GM19035 (cell line): Measurements from ENCODE around the gene CACTIN.

Experiments
- ATAC-seq: cut with Tn5 transposase; IDR thresholded peaks from one replicate; pipeline ENCODE4 v1.9.1; 2021; ENCODE audit not compliant: unreplicated experiment

CACTIN gene

DNA sequence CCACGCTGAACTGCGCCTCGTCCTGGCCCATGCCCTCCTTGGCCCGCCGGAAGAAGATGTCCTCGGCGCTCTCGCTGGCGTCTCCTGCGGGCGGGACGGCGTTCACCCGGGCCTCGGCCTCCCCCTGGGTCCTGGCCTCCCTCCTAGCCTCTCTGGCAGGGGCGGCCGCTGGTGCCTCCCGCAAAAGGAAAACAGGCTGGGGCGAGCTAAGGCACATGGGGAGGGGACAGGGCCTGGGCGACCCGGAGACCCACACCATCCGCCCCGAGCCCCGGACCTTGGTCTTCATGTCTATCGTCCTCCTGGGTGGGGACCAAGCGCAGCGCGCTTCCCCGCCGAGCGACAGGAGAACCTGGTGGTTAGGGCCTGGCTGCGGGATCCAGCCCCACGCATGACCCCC is 14.3 kb downstream of the CACTIN start:
- ATAC-seq = no peak

DNA sequence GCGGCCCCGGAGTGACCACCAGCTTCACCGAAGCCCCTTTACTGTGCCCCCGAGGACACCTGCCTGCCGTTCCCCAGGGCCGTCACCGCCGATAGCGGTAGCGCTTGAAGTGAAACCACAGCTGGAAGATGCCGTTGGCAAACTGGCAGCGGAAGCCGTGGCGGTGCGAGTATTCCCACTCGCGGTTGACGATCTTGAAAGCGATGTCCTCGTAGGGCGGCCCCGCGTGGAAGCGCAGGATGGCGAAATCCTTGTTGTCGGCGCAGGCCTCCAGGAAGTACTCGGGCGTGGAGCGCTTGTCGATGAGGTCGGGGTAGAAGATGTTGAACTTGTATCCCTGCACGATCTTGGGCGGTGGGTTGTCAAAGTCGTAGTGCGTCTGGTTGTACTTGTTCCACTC is 14.7 kb downstream of the CACTIN start:
- ATAC-seq = no peak

DNA sequence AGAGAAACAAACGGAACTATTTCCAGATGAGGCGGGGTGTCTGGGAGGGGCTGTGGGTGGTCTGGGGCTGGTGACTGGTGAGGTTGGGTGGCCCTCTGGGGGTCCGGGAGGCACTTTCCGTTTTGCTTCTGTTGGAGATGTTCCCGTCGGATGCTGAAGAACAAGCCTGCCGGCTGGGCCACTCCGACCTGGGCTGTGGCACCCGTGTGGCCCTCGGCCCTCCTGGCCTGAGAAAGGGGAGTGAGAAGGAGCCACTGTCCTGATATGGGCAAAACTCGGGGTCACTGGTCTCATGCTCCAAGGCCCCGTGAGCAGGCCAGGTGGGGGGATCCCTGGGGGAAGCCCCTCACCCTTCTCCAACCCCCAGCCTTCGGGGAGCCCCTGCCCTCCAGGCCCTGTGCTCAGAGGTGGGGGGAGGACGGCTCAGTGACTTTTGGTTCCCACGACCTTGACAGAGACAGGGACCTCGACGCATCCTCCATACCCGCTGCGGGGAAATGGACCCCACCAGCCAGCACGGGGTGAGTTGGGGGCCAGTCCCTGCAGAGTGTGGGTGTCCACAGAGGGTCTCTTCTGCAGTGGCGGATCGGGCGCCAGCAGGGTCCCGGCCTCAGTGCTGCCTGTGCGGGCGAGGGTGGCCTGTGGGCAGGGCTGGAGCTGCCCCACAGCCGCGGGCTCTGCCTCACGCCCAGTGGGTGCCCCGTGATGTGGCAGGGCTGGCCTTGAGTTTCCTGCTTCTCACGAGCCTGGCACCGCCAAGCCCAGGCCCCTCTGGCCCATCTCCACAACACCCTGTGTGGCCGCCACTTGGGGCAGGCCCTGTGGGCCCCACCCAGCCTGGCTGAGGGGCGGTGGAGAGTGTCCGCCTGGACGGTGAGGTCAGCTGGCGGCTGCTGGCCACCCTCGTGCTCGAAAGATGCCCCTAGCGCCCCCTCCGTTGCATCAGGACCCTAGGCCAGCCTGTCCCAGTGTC is 15.6 kb downstream of the CACTIN start:
- no peak for ATAC-seq

DNA sequence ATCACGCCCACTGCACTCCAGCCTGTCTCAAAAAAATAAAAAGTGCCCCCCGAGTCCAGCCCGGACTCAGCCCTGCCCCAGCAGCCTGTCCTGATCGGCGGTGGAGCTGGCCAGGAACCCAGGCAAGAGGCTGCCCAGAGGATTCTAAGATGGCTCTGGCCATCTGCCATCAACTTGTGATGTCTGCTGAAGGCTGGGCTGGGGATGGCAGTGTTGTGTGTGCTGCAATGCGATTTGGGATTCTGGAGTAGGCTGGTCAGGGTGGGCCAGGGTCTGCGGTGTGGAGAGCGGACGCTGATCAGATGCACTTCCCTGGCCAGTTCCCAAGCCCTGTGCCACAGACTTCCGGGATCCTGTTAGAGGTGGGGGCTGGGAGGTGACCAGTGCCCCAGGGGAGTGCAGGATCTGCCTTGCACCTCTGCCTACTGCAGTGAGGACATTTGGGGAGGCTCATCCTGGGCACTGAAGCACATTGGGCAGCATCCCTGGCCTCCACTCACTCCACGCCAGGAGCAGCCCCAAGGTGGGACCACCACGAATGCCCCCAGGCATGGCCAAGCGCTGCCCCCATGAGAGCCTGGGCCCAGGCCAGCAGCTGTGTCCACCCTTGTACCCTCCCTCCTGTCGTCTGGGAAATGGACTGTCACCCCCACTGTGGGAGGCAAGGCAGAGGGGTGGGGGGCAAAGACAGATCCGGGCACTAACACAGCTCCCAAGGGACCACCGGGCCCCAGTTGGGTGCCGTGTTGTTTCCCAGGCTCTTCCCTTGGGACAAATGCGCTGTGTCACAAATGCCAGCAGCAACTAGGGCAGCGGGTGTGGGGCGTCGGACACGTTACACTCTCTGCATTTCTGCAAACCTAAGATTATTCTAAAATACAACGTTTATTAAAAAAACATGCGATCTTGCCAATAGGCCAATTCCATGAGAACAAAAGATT is 16.5 kb downstream of the CACTIN start:
- ATAC-seq = no peak

DNA sequence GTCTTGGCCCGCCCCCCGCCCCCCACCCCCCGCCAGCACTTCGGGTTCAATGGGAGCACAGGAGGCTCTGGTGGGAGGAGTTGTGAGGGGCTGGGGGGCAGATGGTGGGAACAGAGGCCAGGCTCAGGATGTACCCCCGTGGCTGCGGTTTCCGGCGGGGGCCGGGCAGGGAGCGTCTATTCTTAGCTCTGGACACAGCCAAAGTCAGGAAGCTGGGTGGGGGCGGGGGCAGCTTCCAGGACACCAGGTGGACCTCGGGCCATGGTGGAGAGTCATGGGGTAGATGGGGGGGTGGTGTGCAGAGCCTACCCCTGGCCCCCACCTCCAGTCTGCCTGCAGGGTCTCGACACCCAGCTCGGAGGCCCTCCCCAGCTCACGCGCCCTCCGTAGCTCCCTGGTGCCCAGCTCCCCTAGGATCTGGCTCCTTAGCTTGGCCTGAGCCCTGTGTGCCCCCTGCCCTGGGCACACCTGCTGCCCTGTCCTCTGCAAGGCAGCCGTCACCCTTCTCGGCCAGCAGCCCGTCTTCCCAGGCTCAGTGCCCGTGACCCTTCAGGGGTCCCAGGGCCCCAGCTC is 17.8 kb downstream of the CACTIN start:
- ATAC-seq = no peak

DNA sequence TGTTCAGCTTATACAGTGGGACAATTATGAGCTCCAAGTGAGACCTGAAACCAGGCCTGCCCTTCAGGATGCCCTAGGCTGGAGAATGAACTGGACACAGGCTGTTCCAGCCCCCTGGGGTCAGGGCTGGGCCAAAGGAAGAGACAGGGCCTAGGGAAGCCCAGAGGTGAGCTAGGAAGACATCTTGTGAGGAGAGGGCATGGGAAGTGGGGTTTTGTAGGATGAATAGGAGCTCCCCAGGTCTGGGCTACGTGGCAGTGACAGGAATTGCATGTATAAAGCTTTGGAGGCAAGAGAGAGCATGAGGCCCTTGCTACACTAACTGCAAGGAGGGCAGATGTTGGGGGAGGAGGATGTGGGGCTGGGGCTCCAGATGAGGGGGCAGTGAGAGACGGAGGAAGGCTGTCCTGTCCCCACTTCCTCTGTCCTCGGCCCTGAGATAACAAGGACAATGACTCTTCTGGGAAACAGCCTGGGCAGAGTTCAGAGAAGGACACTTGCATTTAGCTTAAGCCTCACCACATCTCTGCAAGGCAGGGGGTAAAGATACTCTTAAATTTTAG is 18.4 kb downstream of the CACTIN start:
- no peak for ATAC-seq

DNA sequence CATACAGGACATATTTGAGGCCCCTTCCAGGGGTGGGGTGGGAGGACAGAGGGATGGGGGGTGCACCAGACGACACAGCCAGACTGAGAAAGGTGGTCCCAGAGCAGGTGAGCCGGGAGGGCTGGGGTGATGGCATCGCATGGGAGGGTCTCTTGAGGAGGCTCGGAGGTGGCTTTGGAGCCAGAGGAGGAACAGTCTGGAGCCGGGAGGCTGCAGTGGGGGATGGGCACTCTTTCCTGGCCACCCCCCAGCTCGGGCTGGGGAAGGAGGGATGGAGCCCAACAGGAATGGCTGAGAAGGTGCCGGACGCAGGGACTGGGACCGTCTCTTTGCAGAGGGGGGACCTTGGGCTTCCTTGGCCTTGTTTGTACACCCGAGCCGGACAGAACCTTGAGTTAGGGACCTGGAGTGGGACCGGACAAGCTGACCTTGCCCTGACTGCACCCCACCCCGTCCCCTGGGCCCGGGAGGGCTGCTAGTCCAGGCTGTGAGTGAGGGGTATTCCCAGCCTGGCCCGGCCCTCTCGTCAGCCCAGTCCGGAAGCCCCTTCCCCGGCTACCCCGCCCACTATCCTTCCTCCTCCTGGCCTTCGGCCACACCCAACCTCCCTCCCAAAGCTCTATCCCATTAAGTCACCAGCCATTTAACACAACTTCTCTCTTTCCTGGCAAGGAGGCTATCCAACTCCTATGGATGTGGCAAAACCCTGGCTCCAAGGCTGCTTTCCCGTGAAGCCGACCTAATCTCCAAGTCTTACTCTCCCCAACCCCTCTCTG is 19.1 kb downstream of the CACTIN start:
- no peak for ATAC-seq

DNA sequence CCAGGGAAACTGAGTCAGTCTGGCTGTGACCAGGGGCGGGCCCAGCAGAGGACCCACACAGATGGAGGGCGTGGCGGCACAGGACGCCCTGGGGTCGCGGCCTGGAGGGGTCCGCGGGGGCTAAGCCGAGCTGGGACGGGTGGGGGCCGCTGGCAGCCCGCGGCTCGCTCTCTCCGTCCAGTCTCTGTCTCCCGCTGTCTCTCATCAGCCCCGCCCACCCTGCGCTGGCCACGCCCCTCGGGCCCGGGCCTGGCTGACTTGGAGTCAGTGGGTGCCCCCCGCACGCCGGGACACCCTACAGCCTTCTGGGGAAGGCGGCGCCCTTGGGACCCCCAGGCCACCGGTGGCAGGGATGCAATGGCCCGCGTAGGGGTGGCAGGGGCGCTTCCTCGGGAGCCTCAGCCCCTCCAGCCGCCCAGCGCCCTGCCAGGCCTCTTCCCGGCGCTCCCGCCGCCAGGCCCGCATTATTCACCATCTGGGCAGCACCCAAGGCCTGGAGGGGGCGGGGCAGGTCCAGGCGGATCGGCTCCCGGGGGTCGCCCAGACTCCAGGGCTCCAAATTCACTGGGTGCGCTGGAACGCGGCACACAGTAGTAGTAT is 19.8 kb downstream of the CACTIN start, which contains the start of gene TBXA2R:
TSS of gene TBXA2R (minus strand) at position 186 of the 600 bp plus-strand sequence. CDS start 6,241 bp downstream, outside the sequence.
- no peak for ATAC-seq

DNA sequence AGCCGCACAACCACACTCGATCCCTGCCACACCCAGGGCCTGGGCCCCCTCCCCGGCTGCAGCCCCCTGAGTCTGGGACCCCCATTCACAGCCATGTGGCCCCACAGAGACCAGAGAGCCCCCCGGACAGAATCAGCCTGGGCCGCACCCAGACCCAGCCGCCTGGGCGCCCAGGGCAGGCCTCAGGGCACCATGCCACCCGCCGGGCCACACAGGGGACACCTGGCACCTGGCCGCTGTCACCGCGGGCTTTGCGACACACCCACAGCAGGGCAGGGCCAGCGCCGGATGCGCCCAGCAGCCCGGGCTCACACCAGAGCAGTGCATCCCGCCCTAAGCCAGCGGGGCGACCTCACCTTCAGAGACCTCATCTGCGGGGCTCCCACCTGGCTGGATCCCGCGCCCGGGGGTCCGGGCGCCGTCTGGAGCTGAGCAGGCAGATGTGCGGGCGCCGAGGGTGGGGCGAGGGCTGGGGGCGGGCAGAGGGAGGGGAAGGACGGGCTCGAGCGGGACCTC is 20.4 kb downstream of the CACTIN start:
- no peak for ATAC-seq

DNA sequence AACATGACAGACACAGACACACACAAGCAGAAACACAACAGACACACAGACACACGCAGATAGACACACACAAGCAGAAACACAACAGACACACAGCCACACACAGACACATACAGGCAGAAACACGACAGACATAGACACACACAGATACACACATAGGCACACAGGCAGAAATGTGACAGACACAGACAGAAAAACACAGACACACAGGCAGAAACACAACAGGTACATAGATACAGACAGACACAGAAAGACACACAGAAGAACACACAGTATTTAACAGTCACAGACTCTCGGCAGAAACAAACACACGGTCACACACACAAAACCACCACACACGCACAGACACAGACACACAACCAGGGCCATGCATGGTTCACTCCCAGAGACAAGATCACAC is 20.8 kb downstream of the CACTIN start:
- ATAC-seq = no peak

DNA sequence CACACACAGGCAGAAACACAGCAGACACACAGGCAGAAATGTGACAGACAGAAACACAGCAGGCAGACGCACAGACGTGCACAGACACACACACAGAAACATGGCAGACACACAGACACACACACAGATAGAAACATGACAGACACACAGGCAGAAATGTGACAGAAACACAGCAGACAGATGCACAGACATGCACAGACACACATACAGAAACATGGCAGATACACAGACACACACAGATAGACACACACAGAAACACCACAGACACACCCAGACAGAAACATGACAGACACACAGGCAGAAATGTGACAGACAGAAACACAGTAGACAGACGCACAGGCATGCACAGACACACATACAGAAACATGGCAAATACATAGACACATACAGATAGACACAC is 21.2 kb downstream of the CACTIN start:
- no peak for ATAC-seq

DNA sequence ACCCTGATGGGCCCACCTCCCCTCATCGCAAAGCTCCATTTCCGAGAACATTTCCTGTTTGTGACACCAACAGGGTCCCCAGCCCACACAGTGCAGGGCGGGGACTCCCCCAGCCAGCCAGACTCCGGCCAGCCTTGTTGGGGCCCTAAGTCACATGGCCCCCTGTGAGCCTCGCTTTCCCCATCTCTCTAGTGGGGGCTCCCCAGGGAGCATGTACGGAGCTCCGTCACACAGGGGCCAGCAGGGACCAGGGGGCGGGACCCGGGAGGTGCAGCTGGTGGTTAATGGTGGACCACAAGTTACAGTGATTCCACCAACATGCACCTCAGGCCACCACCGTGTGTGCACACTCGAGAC is 21.6 kb downstream of the CACTIN start:
- ATAC-seq = no peak

DNA sequence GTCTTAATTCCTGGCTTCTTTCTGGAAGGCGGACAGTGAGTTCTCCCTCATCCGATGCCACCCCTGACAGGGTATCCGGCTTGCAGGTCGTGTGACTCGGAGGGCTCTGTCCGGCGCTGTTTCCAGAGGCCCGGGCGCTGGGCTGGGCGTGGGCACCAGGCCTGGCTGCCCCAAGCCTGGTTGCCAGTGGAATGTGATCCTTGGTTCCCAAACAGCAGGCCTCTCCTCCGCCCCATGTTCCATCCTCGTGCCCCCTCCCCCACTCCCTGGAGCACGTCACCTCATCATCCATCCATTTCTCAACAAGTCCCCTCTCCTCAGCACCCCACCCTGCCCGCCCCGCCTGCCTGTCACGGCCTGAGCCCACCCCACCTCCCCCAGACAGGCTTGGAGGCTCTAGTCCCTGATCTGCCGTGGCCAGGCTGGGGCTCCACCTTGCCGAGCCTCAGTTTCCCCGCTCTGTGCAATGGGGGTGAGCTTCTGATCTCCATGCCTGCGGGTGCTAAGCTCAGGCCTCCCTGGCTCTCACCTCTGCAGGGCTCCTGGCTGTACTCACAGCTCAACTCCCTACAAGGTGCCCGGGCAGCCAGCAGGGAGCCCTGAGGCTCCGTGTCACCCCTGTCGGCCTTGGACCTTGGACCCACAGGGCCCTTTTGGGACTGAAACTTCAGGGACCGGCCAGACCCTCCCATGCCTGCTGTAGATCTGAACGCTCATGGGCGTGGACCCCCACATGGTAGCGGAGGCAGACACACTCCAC is 22.2 kb downstream of the CACTIN start:
- no peak for ATAC-seq

DNA sequence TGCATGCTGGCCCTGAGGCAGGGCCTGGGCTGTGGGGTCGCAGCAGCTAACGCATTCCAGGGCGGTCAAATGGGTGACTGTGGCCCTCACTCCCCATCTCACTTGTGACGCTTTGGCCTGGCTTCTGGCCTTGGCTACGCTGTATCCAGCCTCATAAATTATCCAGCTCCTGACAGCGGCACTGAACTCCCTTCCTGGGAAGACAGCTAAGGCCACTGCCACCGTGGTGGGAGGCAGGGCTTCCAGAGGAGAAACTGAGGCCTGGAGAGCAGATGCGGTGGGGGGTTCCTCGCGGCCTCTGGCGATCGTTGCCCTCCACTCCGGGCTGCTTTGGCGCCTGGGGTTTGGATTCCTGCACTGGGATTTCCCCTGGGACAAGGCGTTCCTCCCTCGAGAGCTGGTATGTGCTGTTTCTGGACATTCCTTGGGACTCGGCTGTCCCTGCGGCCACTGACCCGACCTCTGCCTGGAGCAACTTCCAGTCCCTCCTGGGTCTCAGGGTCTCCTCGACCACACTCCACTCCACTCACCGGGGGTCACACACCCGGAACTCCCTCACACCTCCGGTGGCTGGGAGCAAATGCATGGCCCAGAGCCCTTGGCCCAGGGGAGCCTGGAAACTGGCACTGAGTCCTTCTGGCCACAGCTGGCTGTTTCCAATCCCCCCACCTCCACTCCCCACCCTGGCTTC is 23.3 kb downstream of the CACTIN start:
- ATAC-seq = no peak

DNA sequence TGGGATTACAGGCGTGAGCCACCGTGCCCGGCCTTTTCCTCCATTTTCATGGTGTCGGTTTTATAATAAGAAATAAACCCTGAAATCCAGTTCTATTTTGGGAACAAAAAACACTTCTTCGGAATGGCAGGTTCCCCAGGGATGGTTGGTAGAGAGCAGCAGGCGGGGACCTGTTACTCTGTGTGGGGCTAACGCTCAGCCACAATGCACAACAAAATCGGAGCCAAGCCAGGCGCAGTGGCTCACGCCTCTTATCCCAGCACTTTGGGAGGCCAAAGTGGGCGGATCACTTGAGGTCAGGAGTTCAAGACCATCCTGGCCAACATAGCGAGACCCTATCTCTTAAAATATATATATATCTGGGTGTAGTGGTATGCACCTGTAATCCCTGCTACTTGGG is 25.6 kb downstream of the CACTIN start:
- no peak for ATAC-seq

DNA sequence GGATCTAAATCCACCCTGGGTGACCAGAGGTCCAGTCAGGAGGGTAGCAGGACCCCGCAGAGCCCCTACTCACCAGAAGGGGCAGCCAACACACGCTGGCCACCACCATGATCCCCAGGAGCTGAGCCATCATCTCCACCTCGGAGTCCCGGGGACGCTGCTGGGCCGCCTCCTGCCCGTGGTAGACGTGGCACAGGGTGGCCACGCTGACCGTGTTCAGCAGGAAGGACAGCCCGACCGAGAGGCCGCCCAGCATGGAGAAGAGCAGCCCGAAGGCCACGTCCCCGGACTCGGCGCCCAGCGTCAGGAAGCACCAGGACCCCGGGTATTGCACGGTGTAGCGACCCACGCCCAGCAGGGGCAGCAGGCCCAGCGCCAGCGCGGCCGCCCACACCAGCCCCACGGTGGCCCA is 26.8 kb downstream of the CACTIN start:
- no peak for ATAC-seq

DNA sequence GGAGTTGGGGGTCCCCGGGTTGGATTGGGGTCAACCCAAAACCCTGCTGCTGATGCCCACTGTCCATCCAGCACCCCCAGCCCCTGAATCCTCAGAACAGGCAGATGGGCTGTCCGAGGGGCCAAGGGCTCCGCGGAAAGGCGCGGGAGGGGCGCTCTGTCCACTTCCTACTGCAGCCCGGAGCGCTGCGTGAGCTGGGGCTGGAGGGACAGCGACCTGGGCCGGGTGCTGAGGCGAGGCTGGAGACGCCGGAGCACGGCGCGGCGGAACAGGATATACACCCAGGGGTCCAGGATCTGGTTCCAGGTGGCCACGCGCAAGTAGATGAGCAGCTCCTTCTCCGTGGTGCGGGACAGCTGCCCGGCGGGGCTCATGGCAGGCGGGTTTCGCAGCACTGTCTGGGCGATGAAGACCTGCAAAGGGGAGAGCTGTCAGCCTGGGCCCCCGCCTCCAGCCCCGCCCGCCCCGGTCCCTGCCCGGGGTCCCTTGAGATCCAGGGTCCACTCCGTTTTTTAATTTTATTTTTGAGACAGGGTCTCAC is 31.0 kb downstream of the CACTIN start:
- ATAC-seq = no peak

DNA sequence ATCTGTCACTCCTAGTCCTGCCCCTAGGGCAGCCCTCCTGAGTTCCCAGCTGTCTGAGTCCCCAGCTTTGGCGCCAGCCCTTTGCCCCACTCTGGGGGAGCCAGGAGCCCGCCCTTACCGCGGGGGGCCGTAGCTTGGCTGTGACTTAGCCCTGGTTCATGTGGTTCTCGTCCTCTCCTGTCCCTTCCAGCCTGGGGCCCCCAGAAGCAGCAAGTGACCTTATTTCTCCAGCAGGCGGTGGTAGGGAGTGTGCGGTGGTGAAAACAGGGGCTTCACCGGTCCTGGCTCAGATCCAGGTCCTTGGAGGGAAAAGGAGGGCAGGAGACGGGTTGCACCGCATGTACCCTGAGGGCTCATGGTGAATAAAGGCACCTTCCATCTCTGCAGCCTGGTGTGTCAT is 33.4 kb downstream of the CACTIN start:
- no peak for ATAC-seq
